OCI-LY7 (cell line): ENCODE results near the gene KCNMA1.

ENCODE experiments used
- EZH2phosphoT487 ChIP-seq: fragments of 200-600 bp; sonication (generic); IDR thresholded peaks from 2 replicates; pipeline ENCODE4 v1.6.1; 2018; ENCODE audit warnings: low read depth, borderline replicate concordance, mild to moderate bottlenecking, mixed run types, antibody characterized with exemption, low read length, moderate library complexity, mixed read lengths
- TF ChIP-seq, protein P1 (sequence below): fragments of 200-600 bp; sonication (generic); conservative IDR thresholded peaks from 2 replicates; pipeline ENCODE4 v1.5.1; 2014; ENCODE audit warnings: mild to moderate bottlenecking, antibody characterized with exemption, low read length, moderate library complexity, mixed read lengths

GRCh38 chr10:77605466-77605865 is 32.1 kb downstream of the KCNMA1 start:
- TF ChIP-seq, protein P1, sequence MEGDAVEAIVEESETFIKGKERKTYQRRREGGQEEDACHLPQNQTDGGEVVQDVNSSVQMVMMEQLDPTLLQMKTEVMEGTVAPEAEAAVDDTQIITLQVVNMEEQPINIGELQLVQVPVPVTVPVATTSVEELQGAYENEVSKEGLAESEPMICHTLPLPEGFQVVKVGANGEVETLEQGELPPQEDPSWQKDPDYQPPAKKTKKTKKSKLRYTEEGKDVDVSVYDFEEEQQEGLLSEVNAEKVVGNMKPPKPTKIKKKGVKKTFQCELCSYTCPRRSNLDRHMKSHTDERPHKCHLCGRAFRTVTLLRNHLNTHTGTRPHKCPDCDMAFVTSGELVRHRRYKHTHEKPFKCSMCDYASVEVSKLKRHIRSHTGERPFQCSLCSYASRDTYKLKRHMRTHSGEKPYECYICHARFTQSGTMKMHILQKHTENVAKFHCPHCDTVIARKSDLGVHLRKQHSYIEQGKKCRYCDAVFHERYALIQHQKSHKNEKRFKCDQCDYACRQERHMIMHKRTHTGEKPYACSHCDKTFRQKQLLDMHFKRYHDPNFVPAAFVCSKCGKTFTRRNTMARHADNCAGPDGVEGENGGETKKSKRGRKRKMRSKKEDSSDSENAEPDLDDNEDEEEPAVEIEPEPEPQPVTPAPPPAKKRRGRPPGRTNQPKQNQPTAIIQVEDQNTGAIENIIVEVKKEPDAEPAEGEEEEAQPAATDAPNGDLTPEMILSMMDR = no peak
- no peak for TF ChIP-seq EZH2phosphoT487
